Measurements from ENCODE around the gene ERGIC3. TPM values are rescaled to one million over a fixed set of nuclear protein-coding genes. Genes with fewer than 3 reads are reported as not detected.

Gene ERGIC3
- total RNA-seq, 1 experiment from 2014 or later = 265 TPM

DNA sequence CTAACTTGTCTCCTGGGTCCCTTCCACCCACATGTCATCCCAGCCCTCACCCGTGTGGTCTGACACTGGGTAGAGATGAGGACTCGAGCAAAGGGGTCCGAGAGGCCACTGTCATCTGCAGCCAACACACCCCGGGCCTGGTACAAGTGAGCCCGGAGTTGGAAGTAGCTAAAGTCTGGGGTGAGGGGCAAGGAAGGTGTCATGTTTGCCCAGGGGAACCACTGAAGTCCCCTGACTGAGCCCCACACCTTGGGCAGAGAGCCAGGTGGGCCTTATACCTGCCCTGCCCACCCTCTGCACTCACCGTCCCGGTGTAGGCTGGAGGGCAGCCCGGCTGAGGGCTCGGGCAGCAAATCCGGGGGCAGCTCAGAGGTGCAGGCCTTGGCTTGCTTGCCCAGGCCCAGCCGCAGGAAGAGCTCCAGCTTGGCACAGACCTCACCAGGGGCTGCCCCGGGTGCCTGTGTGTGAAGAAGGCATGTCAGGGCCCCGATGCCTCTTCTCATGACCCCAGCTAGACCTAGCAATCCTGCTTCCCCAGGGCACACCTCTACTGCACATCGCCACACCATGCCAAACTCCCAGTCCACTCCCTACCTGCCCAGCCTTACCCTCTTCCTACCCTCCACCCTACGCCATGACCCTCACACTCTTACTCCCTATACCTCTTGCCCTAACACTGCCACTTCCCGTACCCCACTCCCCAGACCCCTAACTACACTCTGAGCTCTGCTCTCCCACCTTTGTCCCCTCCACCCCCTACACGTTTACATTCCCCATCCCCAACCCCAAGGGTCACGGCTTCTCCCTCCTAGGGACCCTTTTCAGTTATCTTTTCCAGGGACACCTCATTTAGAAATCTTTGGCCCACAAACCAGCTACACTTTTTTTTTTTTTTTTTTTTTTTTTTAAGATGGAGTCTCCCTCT lies 42.0 kb downstream of the ERGIC3 start:
- no peak overlapping the region for H3K27ac ChIP-seq (ENCODE audit: low read length)
- DNase-seq (ENCODE audit: low read depth, low spot score) = no peak
- no peaks in the 10 kb centered on the region for H3K9me3 ChIP-seq (ENCODE audit: control insufficient read depth, insufficient read depth, low read depth, low read length)
- intact Hi-C loops (cut with micrococcal nuclease; ENCODE audit: unreplicated experiment) (no loop called here), in situ Hi-C loops (cut with HindIII; ENCODE audit: low pct_unique_long_range_greater_than_20kb, low sequenced_read_pairs) (no loop called here)
- TF ChIP-seq TCF7L2 (IDR thresholded peaks at IDR 0.05; ENCODE audit: low read depth, low read length) (no peak), SIN3A (IDR thresholded peaks at IDR 0.05; ENCODE audit: borderline replicate concordance, insufficient read depth, low read depth, low read length) (no peak), POLR2AphosphoS5 (IDR thresholded peaks at IDR 0.05; ENCODE audit: low read depth, low read length) (no peak)
- TF ChIP-seq, protein P1, sequence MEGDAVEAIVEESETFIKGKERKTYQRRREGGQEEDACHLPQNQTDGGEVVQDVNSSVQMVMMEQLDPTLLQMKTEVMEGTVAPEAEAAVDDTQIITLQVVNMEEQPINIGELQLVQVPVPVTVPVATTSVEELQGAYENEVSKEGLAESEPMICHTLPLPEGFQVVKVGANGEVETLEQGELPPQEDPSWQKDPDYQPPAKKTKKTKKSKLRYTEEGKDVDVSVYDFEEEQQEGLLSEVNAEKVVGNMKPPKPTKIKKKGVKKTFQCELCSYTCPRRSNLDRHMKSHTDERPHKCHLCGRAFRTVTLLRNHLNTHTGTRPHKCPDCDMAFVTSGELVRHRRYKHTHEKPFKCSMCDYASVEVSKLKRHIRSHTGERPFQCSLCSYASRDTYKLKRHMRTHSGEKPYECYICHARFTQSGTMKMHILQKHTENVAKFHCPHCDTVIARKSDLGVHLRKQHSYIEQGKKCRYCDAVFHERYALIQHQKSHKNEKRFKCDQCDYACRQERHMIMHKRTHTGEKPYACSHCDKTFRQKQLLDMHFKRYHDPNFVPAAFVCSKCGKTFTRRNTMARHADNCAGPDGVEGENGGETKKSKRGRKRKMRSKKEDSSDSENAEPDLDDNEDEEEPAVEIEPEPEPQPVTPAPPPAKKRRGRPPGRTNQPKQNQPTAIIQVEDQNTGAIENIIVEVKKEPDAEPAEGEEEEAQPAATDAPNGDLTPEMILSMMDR (IDR thresholded peaks at IDR 0.05) = no peak
- TF ChIP-seq, protein P2, sequence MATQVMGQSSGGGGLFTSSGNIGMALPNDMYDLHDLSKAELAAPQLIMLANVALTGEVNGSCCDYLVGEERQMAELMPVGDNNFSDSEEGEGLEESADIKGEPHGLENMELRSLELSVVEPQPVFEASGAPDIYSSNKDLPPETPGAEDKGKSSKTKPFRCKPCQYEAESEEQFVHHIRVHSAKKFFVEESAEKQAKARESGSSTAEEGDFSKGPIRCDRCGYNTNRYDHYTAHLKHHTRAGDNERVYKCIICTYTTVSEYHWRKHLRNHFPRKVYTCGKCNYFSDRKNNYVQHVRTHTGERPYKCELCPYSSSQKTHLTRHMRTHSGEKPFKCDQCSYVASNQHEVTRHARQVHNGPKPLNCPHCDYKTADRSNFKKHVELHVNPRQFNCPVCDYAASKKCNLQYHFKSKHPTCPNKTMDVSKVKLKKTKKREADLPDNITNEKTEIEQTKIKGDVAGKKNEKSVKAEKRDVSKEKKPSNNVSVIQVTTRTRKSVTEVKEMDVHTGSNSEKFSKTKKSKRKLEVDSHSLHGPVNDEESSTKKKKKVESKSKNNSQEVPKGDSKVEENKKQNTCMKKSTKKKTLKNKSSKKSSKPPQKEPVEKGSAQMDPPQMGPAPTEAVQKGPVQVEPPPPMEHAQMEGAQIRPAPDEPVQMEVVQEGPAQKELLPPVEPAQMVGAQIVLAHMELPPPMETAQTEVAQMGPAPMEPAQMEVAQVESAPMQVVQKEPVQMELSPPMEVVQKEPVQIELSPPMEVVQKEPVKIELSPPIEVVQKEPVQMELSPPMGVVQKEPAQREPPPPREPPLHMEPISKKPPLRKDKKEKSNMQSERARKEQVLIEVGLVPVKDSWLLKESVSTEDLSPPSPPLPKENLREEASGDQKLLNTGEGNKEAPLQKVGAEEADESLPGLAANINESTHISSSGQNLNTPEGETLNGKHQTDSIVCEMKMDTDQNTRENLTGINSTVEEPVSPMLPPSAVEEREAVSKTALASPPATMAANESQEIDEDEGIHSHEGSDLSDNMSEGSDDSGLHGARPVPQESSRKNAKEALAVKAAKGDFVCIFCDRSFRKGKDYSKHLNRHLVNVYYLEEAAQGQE (IDR thresholded peaks at IDR 0.05; ENCODE audit: insufficient read depth in 1 of 2, low read depth in 2 of 2, low read length in 1 of 2) = no peak
- peak; percentile 59 for ATAC-seq
- CTCF ChIA-PET = no interaction called here
- BruUV-seq (replicated peaks) = no TSS peak
- H3K36me3 ChIP-seq (ENCODE audit: control insufficient read depth, insufficient read depth, low read length) = no peaks in the 10 kb centered on the region
- POLR2A ChIA-PET = no interaction called here
- no peak overlapping the region for H3K4me3 ChIP-seq (ENCODE audit: low read depth in 2 of 2, low read length in 2 of 2)
- H3K27me3 ChIP-seq (ENCODE audit: control insufficient read depth, insufficient read depth, low read length) = no peaks in the 10 kb centered on the region
- no peaks in the 10 kb centered on the region for H3K4me1 ChIP-seq (ENCODE audit: control insufficient read depth, insufficient read depth, low read length)

DNA sequence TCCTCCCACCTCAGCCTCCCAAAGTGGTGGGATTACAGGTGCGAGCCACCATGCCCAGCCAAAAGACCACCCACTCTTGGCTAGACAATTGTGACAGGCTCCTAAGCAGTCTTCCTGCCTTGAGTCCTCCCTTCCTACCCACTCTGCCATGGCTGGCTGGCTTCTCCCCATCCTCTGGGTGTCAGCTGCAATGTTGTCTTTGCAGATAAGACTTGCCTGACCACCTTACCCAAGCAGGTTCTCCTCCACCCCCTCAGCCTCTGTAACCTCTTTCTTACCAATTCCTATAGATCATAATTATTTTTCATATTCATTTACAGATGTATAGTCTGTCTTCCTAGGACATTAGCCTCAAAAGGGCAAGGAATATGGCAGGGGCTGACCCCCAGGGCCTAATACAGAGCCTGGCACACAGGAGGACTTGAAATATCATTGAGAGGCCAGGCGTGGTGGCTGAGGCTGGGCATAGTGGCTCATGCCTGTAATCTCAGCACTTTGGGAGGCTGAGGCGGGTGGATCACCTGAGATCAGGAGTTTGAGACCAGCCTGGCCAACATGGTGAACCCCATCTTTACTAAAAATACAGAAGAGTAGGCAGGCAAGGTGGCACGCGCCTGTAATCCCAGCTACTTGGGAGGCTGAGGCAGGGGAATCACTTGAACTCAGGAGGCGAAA lies 45.0 kb downstream of the ERGIC3 start:
- CTCF ChIA-PET = interaction anchor here (0.6 kb wide), 1 partner anchor 424 kb away, joined by 4 read pairs; no protein-coding TSS in a partner anchor
- no peak for DNase-seq (ENCODE audit: low read depth, low spot score)
- intact Hi-C loops (cut with micrococcal nuclease; ENCODE audit: unreplicated experiment) (no loop called here), in situ Hi-C loops (cut with HindIII; ENCODE audit: low pct_unique_long_range_greater_than_20kb, low sequenced_read_pairs) (no loop called here)
- no TSS peak for BruUV-seq (replicated peaks)
- H3K9me3 ChIP-seq (ENCODE audit: control insufficient read depth, insufficient read depth, low read depth, low read length) = no peaks in the 10 kb centered on the region
- TF ChIP-seq TCF7L2 (IDR thresholded peaks at IDR 0.05; ENCODE audit: low read depth, low read length) (no peak), POLR2AphosphoS5 (IDR thresholded peaks at IDR 0.05; ENCODE audit: low read depth, low read length) (no peak), SIN3A (IDR thresholded peaks at IDR 0.05; ENCODE audit: borderline replicate concordance, insufficient read depth, low read depth, low read length) (no peak)
- TF ChIP-seq, protein P1 (IDR thresholded peaks at IDR 0.05) = no peak
- TF ChIP-seq, protein P2 (IDR thresholded peaks at IDR 0.05; ENCODE audit: insufficient read depth in 1 of 2, low read depth in 2 of 2, low read length in 1 of 2) = no peak
- no peak overlapping the region for H3K4me3 ChIP-seq (ENCODE audit: low read depth in 2 of 2, low read length in 2 of 2)
- no peak overlapping the region for H3K27ac ChIP-seq (ENCODE audit: low read length)
- ATAC-seq = no peak
- no peaks in the 10 kb centered on the region for H3K27me3 ChIP-seq (ENCODE audit: control insufficient read depth, insufficient read depth, low read length)
- POLR2A ChIA-PET = no interaction called here
- H3K36me3 ChIP-seq (ENCODE audit: control insufficient read depth, insufficient read depth, low read length) = no peaks in the 10 kb centered on the region
- H3K4me1 ChIP-seq (ENCODE audit: control insufficient read depth, insufficient read depth, low read length) = no peaks in the 10 kb centered on the region

All from Panc1 (cell line).